A673 (cell line): ENCODE measurements around the gene MYPOP.

Experiments used
- CTCF ChIP-seq: fragments of 300-800, 200-600 bp; sonication (generic); conservative IDR thresholded peaks from 2 replicates; pipeline ENCODE4 v1.5.1; 2017; ENCODE audit warnings: low read depth, mild to moderate bottlenecking, antibody characterized with exemption, low read length, moderate library complexity, mixed read lengths
- EZH2 ChIP-seq: fragments of 200-600 bp; sonication (generic); IDR thresholded peaks from 2 replicates; pipeline ENCODE4 v1.6.1; 2017; ENCODE audit warnings: borderline replicate concordance, low read depth, mild to moderate bottlenecking, mixed read lengths, antibody characterized with exemption, low read length; ENCODE audit not compliant: poor library complexity, severe bottlenecking

DNA sequence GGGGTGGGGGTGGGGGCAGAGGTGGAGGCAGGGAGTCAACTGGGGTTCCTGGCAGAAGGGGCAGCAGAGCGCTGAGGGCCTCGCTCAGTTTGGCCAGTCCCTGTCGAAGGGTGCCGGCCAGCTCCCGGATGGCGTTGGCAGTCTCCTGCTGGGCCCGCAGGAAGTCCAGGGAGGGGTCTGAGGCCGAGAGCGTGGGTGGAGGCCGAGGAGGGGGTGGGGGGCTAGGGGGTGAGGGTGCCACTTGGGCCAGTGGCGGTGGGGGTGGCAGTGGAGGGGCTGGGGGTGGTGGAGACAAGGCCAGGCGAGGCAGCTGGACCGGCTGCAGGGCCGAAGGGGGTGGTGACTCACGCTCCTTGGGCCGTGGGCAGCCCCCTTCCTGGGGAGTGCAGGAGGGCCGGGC, 11.5 kb downstream of the MYPOP start:
- no peak for TF ChIP-seq CTCF
- TF ChIP-seq EZH2, result no peak
